Bronchial epithelial cell (primary cell): ENCODE data around the gene DLEC1. TPM values are rescaled to one million over a fixed set of nuclear protein-coding genes. Genes with fewer than 3 reads are reported as not detected.

ENCODE experiments used
- DNase-seq: peaks from one replicate; pipeline ENCODE4 v3.0.0-alpha.2; 2010; ENCODE audit warnings: low read depth
- FAIRE-seq: peaks from 2 replicates; lab custom pipeline; 2011; peaks lifted over from hg19 to GRCh38; lab: Jason Lieb, UNC
- H3K27me3 ChIP-seq: 2 replicates; pipeline ENCODE4 v1.5.1; 2011; ENCODE audit warnings: low read length; ENCODE audit not compliant: control insufficient read depth, insufficient read depth
- H3K36me3 ChIP-seq: 2 replicates; pipeline ENCODE4 v1.5.1; 2011; ENCODE audit warnings: low read length; ENCODE audit not compliant: control insufficient read depth, insufficient read depth
- H3K4me3 ChIP-seq: 2 replicates; pipeline ENCODE4 v1.5.1; 2011; ENCODE audit warnings: mild to moderate bottlenecking, low read depth, low read length, control low read depth
- CTCF ChIP-seq: IDR thresholded peaks from 2 replicates; pipeline ENCODE4 v1.5.1; 2011; ENCODE audit warnings: mild to moderate bottlenecking, moderate library complexity, low read length, control low read depth, inconsistent platforms; ENCODE audit not compliant: insufficient read depth, severe bottlenecking
- total RNA-seq: library from RNA; depleted of rRNA; stranded (reverse); fragments of >200 nt; gene quantifications from 2 replicates; pipeline ENCODE4 v1.2.1, GENCODE V29; 2014

DLEC1 gene
- total RNA-seq, 1 donor from 2014 or later: 0.26 TPM

GRCh38 chr3:38119821-38120692 is 81.0 kb downstream of the DLEC1 start:
- H3K4me3 ChIP-seq: no peak overlapping the region
- FAIRE-seq: no peak
- H3K36me3 ChIP-seq: peaks cover 18% of the 10 kb centered on the region
- DNase-seq: no peak
- no peak for TF ChIP-seq CTCF
- no peaks in the 10 kb centered on the region for H3K27me3 ChIP-seq

GRCh38 chr3:38120693-38121450 is 81.9 kb downstream of the DLEC1 start:
- DNase-seq (no peak), FAIRE-seq (no peak)
- peaks cover 23% of the 10 kb centered on the region for H3K36me3 ChIP-seq
- no peak for TF ChIP-seq CTCF
- no peaks in the 10 kb centered on the region for H3K27me3 ChIP-seq
- no peak overlapping the region for H3K4me3 ChIP-seq

- DNase-seq (no peak), FAIRE-seq (no peak)
- peaks cover 28% of the 10 kb centered on the region for H3K36me3 ChIP-seq
- no peaks in the 10 kb centered on the region for H3K27me3 ChIP-seq
- H3K4me3 ChIP-seq: no peak overlapping the region
- no peak for TF ChIP-seq CTCF
Observed at GRCh38 chr3:38121451-38121831, 82.4 kb downstream of the DLEC1 start.

GRCh38 chr3:38121832-38122461 is 82.9 kb downstream of the DLEC1 start:
- FAIRE-seq (no peak), DNase-seq (no peak)
- Histone ChIP-seq H3K4me3 (no peak overlapping the region), H3K36me3 (peaks cover 28% of the 10 kb centered on the region), H3K27me3 (no peaks in the 10 kb centered on the region)
- no peak for TF ChIP-seq CTCF

GRCh38 chr3:38122712-38123290 is 83.8 kb downstream of the DLEC1 start:
- H3K36me3 ChIP-seq: peaks cover 34% of the 10 kb centered on the region
- DNase-seq: no peak
- H3K27me3 ChIP-seq: no peaks in the 10 kb centered on the region
- TF ChIP-seq CTCF: no peak
- FAIRE-seq: no peak
- H3K4me3 ChIP-seq: no peak overlapping the region
